Measurements from ENCODE around the gene CD276. TPM values are rescaled to one million over a fixed set of nuclear protein-coding genes. Genes with fewer than 3 reads are reported as not detected.

The CD276 gene
- 57.8 to 88.3 TPM (median 76.9 TPM) in 5 replicates for total RNA-seq (2022; extraction: Qiagen RNA extraction; ENCODE audit: low read depth)

GRCh38 chr15:73683777-73684580, at the start of gene CD276:
TSS of gene CD276 (plus strand) at chr15:73684383. CDS start at chr15:73699640, 15,257 bp downstream.

DNA sequence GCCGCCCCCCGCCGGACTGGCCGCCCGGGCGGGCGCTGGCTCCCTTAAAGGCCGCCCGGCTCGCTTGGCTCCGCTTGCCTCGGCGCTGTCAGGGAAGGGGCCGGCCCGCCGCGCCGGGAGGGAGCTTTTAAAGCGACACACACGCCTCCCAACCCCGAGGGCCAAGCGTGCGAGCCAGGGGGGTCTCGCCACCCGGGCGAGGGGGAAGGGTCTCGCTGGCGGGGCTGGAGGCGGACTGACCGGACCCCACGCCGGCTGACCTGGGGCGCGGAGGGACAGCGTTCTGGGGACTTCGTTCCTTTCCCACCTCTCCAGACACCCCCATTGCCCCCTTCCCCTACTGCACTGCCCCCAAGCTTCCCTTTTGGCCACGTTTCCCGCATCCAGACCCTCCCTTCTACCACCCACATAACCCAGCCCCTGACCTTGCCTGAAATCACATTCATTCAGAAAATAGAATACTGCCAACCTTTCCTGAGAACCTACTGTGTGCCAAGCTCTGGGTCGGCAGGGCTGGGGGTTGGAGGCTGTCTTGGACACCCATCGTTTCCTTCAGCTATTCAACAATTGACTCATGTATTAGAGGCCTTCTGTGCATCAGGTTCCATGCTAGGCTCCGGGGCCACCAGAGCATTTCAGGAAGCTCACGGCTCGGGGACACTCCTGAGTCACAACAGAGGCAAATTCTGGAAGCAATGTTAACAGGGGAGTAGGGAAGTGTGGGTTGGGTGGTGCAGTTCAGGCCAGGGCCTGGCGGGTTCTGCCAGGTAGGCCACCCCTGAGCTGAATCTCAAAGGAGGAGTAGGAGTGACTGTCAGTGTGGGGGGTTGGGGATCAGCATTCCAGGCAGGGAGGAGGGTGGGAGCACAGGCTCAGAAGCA, 69.3 kb downstream of the CD276 start, which contains the start of gene INSYN1:
Gene INSYN1, minus strand, starts transcription at position 102 of the 881 bp plus-strand sequence. CDS start 2,221 bp downstream, outside the sequence.

Other genes starting within 250 kb of the CD276 start
- gene REC114, start 241.2 kb upstream of the CD276 start, total RNA-seq (2022; extraction: Qiagen RNA extraction; ENCODE audit: low read depth) = not detected in 5 replicates
- gene NPTN, start 51.0 kb upstream of the CD276 start, total RNA-seq (2022; extraction: Qiagen RNA extraction; ENCODE audit: low read depth) = 176 to 209 TPM (median 198 TPM) in 5 replicates
- 0.61 to 2.2 TPM (median 1.6 TPM) in 5 replicates for gene INSYN1, start 69.0 kb downstream of the CD276 start, total RNA-seq (2022; extraction: Qiagen RNA extraction; ENCODE audit: low read depth)
- gene TBC1D21, start 189.2 kb downstream of the CD276 start, total RNA-seq (2022; extraction: Qiagen RNA extraction; ENCODE audit: low read depth) = not detected in 5 replicates
- gene LOXL1, start 242.1 kb downstream of the CD276 start, total RNA-seq (2022; extraction: Qiagen RNA extraction; ENCODE audit: low read depth) = 0.34 to 1.7 TPM (median 0.55 TPM) in 5 replicates

Measured in A549 treated with ZK216348 at 1 μM for 4 hours (cell line).